HCT116 (cell line): ENCODE results near the gene GUCY2D.

ENCODE experiments used
- RAD21 ChIP-seq: IDR thresholded peaks from 2 replicates; pipeline ENCODE4 v1.6.1; 2012; ENCODE audit warnings: low read depth, mild to moderate bottlenecking
- YY1 ChIP-seq: IDR thresholded peaks from 2 replicates; pipeline ENCODE4 v1.6.1; 2011; ENCODE audit warnings: low read length, low read depth, moderate library complexity, mild to moderate bottlenecking; ENCODE audit not compliant: insufficient replicate concordance; ENCODE audit errors: extremely low read depth

- TF ChIP-seq RAD21 (no peak), YY1 (no peak)
Observed at GRCh38 chr17:8066841-8067775, 64.7 kb downstream of the GUCY2D start.
